ENCODE data around the gene LAMC3.

- TF ChIP-seq EZH2 (IDR thresholded peaks at IDR 0.05; ENCODE audit: borderline replicate concordance, low read depth, low read length, poor library complexity, severe bottlenecking), result no peak
- no peak for TF ChIP-seq CTCF (conservative IDR thresholded peaks at IDR 0.05; ENCODE audit: low read depth, low read length)
Observed at GRCh38 chr9:131090025-131090787, 81.2 kb downstream of the LAMC3 start.

All from A673 (cell line).